ENCODE results near the gene MARCKSL1. TPM values are rescaled to one million over a fixed set of nuclear protein-coding genes. Genes with fewer than 3 reads are reported as not detected.

The MARCKSL1 gene
- total and polyA plus RNA-seq, 2 of the 8 experiments (the other 6 are each of a cell fraction or from before 2014, with no cell fraction given) = 536 to 558 TPM

DNA sequence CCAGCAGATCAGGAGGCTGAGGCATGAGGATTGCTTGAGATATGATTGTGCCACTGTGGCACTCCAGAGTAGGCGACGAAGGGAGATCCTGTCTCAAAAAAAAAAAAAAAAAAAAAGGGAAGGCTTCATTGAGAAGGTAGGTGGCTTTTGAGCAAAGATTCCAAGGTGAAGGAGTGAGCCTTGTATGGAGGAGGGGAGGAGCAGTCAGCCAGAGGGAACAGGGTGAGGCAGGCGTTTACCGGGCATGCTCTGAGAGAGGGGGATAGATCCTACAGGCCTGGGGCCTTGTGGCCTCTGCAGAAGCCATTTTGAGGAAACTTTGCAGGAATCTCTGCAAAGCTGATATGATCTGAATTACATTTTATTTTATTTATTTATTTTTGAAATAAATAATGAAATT, 49.3 kb downstream of the MARCKSL1 start:
- Histone ChIP-seq H2AFZ (ENCODE audit: low read length) (no peak overlapping the region), H3K4me2 (ENCODE audit: insufficient read depth in 1 of 2, low read depth in 2 of 2, low read length in 2 of 2) (no peak overlapping the region), H4K91ac (replicated peaks; ENCODE audit: insufficient read length, low read length) (no peak overlapping the region), H2BK120ac (replicated peaks; ENCODE audit: low read depth, low read length) (no peak overlapping the region), H3K27ac (ENCODE audit: low read depth, low read length) (no peak overlapping the region), H3K4ac (replicated peaks; ENCODE audit: insufficient read length, low read depth, low read length) (no peak overlapping the region), H3K79me2 (ENCODE audit: control insufficient read depth in 1 of 2, insufficient read depth in 2 of 2, low read length in 2 of 2) (no peaks in the 10 kb centered on the region), H2BK20ac (ENCODE audit: low read length) (no peak overlapping the region), H3K27me3 (replicated peaks in 1 of 4; ENCODE audit: control insufficient read depth in 3 of 4, extremely low read depth in 1 of 4, insufficient read depth in 3 of 4, low read length in 3 of 4) (no peaks in the 10 kb centered on the region), H3K79me1 (ENCODE audit: low read depth, low read length) (no peaks in the 10 kb centered on the region), H3K9ac (replicated peaks in 1 of 4; ENCODE audit: extremely low read depth in 1 of 4, low read depth in 3 of 4, low read length in 3 of 4) (peak overlapping the region in 1 of 4 experiments; percentile 18; a peak in 1 of 7 replicates), H3K9me3 (ENCODE audit: insufficient read depth in 2 of 2, low read depth in 1 of 2, low read length in 1 of 2) (no peaks in the 10 kb centered on the region), H4K8ac (ENCODE audit: extremely low read depth, insufficient read depth, low read length) (no peak overlapping the region), H3K18ac (ENCODE audit: extremely low read depth, low read length) (no peak overlapping the region), H3K4me3 (ENCODE audit: extremely low read depth in 1 of 4, insufficient read depth in 2 of 4, low read depth in 3 of 4, low read length in 4 of 4) (no peak overlapping the region), H4K5ac (ENCODE audit: insufficient read length, low read depth, low read length) (no peak overlapping the region), H3K23me2 (ENCODE audit: low read depth, low read length) (no peaks in the 10 kb centered on the region), H2AK5ac (ENCODE audit: low read depth, low read length) (no peak overlapping the region), H3K23ac (ENCODE audit: insufficient read length) (no peak overlapping the region), H2BK12ac (ENCODE audit: low read depth, low read length) (no peak overlapping the region), H3K56ac (replicated peaks; ENCODE audit: insufficient read length, low read depth, low read length) (no peak overlapping the region), H3K36me3 (ENCODE audit: control insufficient read depth in 2 of 4, insufficient read depth in 4 of 4, low read length in 3 of 4) (peaks cover 0 to 4% (median 0%) of the 10 kb centered on the region in 4 experiments; a peak in 1 of 8 replicates), H4K20me1 (replicated peaks in 1 of 2; ENCODE audit: control insufficient read depth in 1 of 2, insufficient read depth in 2 of 2, low read length in 2 of 2) (no peaks in the 10 kb centered on the region), H3K14ac (ENCODE audit: insufficient read length) (no peak overlapping the region), H3K4me1 (replicated peaks in 1 of 4; ENCODE audit: control insufficient read depth in 3 of 4, insufficient read depth in 4 of 4, low read length in 3 of 4) (no peaks in the 10 kb centered on the region; a peak in 1 of 7 replicates), H2BK15ac (ENCODE audit: low read length) (no peak overlapping the region), H2BK5ac (ENCODE audit: low read depth, low read length) (no peak overlapping the region)
- ChIA-PET POLR2A (ENCODE audit: partially characterized antibody) (interaction anchor here (2.1 kb wide), 1 partner anchor 12 kb away, joined by 8 read pairs; no protein-coding TSS in a partner anchor), CTCF (ENCODE audit: partially characterized antibody) (interaction anchor here (0.6 to 6.0 kb wide), 4 partner anchors 38 to 450 kb away, joined by 3 to 34 read pairs (median 4); partner anchors contain the start of genes FAM167B and LCK)
- FAIRE-seq = no peak
- DNase-seq (ENCODE audit: low read depth in 1 of 2, low spot score in 2 of 2) = no peak
- WGBS, 2 experiments (ENCODE audit: extremely low coverage in 1 of 2, insufficient coverage in 1 of 2, insufficient read length in 1 of 2, insufficient replicate concordance in 2 of 2, low coverage in 1 of 2, low lambda C conversion rate in 2 of 2, missing lambda C conversion rate in 1 of 2) = 85% methylated on average over 4 of the region's 4 CpGs; no CpG with 5 or more reads in 1 of the 2 experiments
- TF ChIP-seq SP2 (IDR thresholded peaks at IDR 0.05; ENCODE audit: low read length) (no peak), SAP30 (IDR thresholded peaks at IDR 0.05; ENCODE audit: insufficient read depth, insufficient replicate concordance, low read length) (no peak), YY1 (IDR thresholded peaks at IDR 0.05; ENCODE audit: low read depth, low read length) (0 out of 2 replicates have a peak, but pooled peaks have one; percentile 20)

All from H1 (cell line).